Amniotic stem cell (primary cell): Measurements from ENCODE around the gene FLNB.
A peak's percentile ranks its signal among the peaks of the same experiment; 100 is the strongest.

Experiments
- DNase-seq: peaks from one replicate; lab custom pipeline; 2025; lab: John Stamatoyannopoulos, UW

The FLNB gene

DNA sequence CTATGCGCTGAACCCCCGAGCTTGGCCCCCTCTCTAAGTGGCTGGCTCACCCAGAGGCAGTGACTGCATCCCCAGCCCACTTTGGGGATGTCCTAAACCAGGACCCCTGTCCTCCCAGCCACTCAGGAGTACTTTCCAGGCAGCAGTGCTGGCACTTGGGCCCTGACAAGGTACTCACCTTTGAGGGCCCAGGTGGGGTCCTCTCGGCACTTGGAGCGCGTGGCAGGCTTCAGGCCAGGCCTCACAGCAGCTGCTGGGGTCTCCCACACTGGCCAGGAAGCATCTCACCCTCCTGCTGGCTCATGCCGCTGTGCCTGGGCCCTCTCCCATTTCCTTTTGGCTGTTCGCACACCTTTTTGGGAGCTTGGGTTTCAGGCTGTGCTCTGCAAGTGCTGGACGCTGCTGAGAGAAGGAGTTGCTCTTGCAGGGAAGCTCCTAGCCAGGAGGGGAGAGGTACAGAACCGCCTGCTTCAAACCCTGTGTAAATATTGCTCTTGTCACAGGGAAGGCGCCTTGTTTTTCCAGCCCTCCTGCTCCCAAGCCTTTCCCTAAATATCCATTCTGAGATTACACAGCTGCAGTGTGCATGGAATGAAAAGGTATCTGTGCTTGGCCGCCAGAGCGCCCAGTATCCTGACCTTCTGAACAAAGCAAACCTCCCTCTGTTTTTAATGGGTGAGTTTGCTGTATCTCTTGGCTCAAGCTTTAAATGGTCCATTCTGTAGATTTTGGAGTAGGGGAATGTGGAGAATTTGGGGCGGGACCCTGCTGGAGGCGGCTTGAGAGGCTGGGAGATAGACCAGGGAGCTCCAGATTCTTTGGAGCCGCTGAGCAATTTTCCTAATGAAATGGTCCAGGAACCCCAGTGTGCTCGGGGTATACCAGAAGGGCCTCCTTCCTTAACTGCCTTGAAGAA lies 156.9 kb downstream of the FLNB start:
- no peak for DNase-seq

DNA sequence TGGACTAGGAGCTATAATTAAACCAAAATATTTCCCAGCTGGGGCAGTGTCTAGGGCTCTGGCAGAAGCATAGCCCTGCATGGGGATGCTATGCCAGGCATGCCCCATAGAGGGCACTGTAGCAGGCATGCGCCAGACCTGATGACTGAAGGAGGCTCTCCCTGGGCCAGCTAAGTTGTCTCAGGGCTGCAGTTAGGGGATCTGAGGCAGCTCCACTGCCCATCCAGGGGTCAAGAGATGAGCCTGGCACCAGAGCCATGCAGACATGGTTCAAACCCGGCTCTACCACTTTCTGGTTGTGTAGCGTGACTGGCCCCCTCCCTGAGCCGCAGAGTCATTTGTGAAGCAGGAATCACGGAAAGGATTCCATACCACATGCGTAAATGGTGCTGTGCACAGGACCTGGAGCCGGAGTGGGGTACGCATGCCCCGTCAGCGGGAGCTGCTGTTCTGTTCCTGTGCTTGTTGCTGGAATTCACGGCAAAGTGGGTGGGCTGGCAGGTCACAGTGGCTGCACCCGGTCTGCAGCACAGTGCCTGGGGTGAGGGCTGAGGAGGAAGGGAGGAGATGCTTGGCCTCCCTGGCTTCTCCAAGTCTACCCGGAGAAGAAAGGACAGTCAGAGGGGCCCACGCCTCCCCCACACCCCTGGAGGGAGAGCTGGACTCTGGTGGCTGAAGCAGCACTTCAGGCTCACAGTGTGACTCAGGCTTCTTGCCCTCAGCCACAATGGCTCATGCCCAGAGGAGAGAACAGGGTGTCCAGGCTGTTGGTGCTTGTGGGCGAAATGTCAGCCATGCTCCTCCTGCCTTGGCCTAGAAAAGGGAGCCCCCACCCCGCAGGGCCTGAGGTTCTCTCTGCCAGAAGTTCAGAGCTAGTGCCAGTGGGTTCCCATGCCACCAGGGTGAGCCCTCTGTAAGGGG lies 159.5 kb downstream of the FLNB start:
- DNase-seq: peak; percentile 9

DNA sequence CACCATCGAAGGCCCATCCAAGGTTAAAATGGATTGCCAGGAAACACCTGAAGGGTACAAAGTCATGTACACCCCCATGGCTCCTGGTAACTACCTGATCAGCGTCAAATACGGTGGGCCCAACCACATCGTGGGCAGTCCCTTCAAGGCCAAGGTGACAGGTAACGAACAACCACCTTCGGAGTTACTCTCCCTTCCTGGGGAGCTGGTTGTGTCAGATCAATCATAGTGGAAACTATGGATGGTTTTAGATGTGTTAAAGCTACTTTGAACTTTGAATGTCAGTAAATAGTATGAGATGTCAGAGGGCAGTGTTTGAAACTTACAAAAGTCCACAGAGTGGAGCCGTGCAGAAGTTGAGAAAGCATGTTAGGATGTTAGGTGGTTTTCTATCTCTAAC lies 160.3 kb downstream of the FLNB start:
- DNase-seq: no peak

DNA sequence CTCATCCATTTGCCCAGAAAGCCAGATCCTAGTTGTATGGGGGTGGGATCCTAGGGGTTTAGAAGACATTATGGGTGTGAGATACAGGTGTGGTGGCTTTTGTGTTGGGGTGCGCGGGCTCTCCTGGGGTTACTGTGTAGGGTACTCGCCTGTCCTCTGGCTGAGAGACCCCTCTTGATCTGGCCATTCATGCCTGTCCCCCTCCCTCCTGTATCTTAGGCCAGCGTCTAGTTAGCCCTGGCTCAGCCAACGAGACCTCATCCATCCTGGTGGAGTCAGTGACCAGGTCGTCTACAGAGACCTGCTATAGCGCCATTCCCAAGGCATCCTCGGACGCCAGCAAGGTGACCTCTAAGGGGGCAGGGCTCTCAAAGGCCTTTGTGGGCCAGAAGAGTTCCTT lies 161.1 kb downstream of the FLNB start:
- no peak for DNase-seq

DNA sequence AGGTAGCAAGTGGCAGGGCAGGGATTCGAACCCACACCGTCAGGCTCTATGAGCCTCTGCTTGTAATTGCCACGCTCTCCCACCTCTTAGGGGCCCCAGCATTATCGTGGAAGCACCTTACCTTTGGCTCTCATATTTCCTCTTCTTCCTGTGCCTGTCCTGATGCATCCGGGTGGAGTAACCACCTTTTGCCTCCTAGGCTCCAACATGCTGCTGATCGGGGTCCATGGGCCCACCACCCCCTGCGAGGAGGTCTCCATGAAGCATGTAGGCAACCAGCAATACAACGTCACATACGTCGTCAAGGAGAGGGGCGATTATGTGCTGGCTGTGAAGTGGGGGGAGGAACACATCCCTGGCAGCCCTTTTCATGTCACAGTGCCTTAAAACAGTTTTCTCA lies 162.2 kb downstream of the FLNB start:
- DNase-seq: no peak

DNA sequence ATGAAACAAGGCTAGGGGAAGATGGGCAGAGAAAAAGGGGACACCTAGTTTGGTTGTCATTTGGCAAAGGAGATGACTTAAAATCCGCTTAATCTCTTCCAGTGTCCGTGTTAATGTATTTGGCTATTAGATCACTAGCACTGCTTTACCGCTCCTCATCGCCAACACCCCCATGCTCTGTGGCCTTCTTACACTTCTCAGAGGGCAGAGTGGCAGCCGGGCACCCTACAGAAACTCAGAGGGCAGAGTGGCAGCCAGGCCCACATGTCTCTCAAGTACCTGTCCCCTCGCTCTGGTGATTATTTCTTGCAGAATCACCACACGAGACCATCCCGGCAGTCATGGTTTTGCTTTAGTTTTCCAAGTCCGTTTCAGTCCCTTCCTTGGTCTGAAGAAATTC lies 162.9 kb downstream of the FLNB start:
- DNase-seq: no peak

DNA sequence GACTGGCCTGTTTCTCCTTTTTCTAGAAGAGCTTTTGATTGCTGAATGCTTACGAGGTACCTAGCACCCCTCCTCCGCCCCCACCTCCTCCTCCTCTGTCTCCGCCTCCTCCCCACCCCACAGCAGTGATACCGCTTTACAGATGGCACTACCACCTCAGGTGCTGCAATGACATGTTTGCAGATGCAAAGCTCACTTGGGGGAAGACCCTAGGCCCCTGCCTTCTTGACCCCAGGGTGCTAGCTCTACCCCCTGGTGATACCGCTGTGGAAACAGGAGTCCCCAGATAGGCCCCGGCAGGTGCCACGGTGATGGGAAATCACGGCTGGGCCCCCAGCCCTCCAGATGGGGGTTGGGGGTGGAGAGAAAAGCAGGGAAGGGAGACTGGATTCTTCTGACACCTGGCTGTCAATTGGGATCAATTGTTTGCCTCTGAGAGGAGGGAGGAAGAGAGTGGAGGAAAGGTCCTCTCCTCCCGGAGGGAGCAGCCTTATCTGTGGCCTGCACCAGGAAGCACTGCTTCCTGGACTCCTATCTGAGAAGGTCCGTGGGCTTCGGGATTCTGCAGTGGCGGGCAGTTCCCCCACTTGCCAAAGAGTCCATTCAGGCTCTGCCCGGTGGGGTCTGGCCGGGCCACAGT lies 164.9 kb downstream of the FLNB start:
- no peak for DNase-seq

DNA sequence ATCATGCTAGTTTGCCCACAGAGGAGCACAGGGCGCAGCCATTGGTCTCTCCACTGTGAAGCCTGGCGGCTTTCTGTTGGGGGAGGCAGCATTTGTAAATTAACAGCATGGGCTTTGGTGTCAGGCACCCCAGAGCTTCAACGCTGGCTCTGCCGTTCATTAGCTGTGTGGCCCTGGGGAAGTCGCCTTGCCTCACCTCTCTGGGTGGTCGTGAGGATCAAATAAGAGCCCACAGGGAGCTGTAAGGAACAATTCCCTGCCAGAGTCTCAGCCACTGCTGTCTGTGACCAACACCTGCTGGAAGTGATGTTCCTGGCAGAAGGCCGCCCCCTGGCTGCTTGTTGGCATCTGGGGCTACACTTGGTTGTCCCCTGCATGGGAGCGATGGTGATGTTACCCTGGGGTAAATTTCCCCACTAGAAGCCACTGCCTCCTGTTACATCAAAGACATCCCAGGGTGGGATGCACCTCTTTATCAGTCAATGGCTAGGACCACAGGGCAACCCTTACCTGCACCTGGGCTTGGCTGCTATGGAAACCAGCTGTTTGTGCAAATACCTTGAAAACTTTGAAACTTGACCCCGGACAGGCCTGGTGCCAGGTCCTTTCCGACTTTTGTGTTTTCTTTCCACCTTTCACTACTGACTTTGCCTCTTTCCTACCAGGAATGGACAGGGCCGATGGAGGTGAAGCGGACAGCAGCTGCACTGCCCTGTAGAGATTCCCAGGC lies 165.6 kb downstream of the FLNB start:
- DNase-seq: no peak

DNA sequence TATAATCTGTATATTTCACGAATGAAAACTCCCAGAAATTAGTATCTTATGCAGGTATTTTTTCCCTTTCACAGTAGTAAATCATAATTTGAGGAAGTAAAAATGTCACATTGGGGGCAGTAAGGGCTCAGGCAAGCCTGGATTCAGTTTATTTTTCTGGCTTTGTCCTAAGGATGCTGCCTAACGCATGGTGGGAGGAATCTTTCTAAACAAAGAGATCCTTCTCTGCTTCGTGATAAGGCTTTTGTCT lies 166.9 kb downstream of the FLNB start:
- no peak for DNase-seq

DNA sequence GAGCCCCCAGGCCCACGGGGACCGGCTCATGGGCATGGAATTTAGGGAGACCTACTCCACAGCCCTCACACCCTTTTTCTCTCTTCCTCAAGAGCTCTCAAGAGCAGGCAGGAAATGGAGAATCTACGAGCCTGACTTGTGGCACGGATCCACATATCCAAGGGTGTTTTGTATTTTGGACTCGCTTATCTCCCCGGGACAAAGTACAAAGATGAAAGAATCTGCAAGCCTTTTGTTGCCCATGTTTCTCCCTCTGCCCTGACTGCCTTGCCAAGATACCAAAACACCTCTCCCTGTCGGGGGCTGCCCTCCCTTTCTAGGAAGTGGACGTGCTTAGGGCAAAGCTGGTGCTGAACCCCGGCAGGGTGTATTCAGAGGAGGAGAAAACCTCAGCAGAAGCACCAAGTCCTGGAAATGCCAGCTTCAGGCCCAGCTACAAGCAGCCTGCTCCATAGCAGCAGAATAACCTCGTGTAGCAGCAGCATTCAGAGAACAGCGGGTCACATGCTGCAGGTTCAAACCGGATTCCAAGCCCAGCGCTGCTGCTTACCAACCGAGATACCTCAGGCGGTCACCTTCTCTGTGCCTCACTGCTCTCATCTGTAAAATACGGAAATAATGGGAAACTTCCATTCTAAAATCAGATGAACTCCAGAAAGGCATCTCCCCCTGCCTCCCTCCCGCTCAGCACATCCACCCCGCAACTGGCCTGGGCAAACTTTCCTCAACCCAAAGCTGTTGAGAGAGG lies 167.4 kb downstream of the FLNB start:
- DNase-seq: no peak

DNA sequence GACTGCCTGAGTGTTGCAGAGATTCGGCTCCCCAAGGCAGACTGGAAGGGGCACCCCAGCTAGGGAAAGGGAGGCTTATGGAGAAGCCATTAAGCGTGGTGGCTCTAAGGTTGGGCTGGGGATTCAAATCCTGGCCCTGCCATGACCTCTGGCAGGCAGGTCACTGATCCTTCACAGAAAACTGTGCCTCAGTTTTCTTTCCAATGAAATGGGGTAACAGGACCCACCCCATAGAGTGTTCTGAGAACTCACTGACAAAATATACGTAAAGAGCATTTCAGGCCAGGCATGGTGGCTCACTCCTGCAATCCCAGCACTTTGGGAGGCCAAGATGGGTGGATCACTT lies 167.9 kb downstream of the FLNB start:
- DNase-seq: no peak

DNA sequence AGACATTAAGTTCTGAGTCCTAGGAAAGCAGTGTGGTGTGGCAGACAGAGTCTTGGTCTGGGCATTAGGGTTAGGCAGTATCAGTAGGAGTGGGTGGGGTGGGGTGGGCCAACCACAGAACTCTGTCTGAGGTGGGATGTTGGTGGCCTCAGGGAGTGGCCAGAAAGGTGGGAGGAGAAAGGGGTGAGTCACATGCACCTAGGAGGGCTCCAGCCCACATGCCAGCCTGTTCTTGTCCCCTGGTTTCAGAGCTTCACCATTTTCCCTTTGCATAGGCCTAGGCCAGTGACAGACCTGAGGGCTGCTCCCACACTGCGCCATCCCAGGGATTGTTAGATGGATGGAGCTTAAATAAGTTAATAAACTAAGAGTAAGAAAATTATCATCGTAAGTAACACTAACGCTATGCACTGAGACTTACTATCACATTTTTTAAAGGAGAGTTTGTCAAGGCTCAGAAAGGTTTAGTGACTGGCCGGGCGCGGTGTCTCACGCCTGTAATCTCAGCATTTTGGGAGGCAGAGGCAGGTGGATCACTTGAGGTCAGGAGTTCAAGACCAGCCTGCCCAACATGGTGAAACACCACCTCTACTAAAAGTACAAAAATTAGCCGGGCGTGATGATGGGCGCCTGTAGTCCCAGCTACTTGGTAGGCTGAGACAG lies 168.7 kb downstream of the FLNB start:
- no peak for DNase-seq

DNA sequence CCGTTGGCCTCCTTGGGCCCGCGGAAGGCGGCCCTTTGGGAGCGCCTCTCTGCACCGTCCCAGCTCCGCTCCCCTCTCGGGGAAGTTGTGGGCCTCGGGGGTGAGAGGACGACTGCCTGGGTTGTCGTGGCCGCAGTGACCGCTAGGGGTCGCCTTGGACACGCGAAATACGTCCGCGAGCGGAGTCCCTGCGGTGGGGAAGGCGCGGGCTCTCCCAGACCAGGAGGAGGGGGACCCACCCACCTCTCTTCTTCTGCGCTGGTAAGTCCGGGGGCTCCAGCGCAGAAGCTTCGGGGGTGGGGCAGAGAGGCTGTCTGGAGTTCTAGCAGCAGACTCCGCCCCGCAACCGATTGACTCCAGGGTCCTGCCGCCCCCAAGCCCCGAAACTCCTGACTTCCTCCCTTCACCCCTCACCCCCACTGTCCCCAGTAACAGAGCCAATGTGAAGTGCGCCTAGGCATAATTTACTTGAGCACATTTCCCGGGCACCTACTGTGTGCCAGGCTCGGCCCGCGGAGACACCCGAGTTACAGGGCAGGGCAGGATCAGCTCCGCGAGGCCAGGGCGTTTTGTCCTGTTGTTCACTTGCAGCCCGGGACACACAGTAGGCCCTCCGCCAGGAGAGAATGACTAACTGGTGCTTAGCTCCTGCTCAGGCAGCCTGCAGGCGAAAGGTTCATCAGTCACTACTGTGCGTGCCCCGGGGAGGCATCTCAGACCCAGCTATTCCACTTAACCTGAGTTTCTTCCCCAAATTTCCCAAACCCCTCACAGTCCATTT lies 169.7 kb downstream of the FLNB start:
- DNase-seq: peak; percentile 20

DNA sequence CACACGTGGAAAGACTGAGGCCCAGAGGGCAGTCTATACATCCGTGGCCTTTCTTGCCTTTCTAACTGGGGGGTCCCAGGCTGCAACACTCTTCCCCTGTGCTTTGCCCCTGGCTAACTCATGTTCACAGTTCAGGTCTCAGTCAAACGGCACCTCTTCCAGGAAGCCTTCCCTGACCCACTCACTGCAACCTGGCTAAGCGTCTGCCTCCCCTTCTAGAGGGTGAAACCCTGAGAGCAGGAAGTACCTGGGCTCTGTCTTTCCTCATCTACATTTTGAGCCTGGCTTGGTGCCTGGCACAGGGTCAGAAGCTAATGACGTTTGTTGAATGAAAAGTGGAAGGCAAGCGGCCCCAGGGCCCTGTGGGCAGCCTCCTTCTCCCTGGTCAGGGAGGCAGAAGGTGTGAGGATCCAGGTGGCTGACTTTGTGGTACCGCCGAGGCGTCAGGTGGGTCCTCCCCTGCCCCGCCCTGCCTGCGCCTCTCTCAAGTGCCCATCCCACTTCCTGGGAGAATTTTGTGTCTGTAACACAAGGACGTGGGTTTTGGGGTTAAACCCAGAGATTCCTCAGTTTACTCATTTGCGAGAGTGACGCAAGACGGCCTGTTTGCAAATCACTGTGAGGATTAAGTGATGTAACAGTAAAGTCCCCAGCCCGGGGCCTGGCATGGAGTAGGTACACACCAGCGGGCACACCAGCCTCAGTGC lies 170.5 kb downstream of the FLNB start:
- DNase-seq: no peak

DNA sequence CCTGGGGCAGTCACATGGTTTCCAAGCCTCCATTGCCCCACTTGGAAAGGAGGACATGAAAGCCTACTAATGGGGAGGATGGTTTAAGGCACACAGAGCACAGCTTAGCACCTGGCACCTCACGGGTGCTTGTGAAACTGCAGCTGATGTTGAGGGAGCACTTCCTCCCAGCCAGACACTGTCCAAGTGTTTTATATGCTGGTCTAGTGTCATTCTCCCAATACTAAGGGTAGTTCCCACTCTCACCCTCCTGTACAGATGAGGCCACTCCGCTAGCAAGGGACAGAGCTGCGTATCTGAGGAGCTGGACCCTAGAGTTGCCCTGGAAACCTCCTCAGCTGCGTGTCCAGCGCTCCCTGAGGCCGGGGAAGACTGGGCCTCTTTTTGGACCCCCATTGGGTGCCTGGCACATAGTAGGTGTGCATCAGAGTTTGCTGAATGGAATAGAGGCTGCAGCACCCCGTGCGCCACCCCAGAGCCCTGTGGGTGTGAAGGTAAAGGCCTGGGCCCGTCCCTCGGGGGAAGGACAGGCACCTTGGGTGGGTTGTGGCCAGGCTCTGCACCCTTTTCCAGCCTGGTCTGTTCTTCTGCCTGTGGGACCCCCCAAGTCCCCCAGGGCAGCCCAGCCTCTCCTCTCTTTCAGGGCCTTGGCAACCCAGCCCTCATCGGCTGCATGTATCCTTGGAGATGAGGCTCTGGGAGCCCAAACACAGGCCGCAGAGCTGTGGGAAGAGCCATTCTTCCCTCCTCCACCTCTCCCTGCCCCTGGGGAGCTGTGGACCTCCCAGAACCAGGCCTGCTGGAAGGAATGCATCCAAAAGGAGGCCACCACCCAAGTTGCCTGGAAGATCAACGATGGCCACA lies 171.2 kb downstream of the FLNB start:
- DNase-seq: no peak

DNA sequence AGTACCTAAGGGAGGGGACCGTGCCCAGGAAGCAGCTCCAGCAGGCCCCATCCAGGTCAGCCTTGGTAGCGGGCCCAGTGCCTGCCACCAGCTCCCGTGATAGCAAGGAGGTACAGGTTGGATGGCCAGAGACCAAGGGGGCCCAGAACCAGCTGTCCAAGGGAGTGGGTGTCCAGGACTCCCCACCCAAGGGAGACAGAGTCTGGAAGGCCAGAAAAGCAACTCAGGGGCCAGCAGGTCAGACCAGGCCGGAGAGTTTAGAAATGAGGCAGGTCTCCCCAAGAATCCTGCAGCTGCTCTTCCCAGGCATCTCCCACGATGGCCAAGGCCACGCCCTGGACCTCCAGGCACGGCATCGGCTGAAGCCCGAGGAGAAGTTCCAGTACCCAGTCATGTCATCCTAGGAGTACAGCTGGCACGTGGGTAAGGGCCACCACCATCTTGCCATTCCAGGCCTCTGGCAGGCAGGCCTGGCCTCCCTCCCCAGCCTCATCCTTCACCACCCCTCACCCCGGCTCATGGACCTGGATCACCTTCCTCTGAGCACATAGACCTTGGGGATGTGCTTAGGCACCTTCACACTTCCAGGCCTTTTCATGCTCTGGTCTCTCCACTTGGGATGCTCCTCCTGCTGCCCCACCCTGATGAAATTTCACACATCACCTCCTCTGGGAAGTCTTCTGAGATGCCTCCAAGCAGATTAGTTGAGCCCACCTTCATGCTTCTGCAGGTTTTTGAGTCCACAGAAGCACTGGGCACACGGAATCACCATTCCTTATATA lies 172.1 kb downstream of the FLNB start:
- no peak for DNase-seq

DNA sequence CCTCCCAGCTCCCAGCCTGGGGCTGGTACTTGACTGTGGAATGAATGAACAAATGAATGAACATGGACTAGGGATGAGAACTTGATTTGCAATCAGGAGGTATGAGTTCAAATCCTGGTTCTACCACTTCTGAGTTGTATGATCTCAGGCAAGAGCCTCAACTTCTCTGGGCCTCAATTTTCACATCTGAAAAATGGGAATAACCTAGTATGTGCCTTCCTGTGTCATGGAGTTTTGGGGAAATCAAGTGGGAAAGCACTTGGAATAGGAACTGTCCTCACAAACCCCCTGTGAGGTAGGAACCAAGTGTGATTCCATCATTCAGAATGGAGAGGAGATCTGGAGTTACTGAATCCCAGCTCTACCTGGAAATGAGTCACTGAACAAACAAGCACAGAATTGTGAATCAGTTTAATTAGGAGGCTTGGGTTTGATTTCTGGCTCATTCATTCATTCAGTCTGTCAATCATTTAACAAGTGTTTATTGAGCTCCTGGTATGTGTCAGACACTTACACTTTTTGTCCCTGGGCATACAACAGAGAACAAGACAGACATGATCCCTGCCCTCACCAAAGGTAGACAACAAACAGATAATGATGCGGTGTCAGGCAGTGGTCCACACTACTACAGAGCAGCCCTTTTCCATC lies 172.8 kb downstream of the FLNB start:
- DNase-seq: no peak
